ENCODE results near the gene PYDC1.

- TF ChIP-seq POLR2A (IDR thresholded peaks at IDR 0.05; ENCODE audit: low read depth, low read length) (no peak), CTCF (IDR thresholded peaks at IDR 0.05; ENCODE audit: extremely low read depth in 1 of 2, insufficient read depth in 1 of 2, low read depth in 1 of 2, low read length in 2 of 2) (no peak), EZH2 (IDR thresholded peaks at IDR 0.05; ENCODE audit: borderline replicate concordance, low read depth, low read length, severe bottlenecking) (no peak)
Measured at GRCh38 chr16:31200821-31201568, 15.9 kb downstream of the PYDC1 start.
